Testis (tissue), 3 donors: ENCODE data around the gene OPHN1. TPM values are rescaled to one million over a fixed set of nuclear protein-coding genes. Genes with fewer than 3 reads are reported as not detected.

Experiments
- DNase-seq: peaks from one replicate; pipeline ENCODE4 v3.0.0-alpha.2; 2019
- H3K27ac ChIP-seq, 2 donors: fragments of 200-600 bp; sonication (generic); one replicate each; pipeline ENCODE4 v1.5.1; 2019
- H3K27me3 ChIP-seq: fragments of 200-600 bp; sonication (generic); one replicate; pipeline ENCODE4 v1.5.1; 2019
- H3K36me3 ChIP-seq: fragments of 200-600 bp; sonication (generic); one replicate; pipeline ENCODE4 v1.5.1; 2017; ENCODE audit warnings: low read depth; ENCODE audit errors: missing control alignments
- H3K4me1 ChIP-seq: fragments of 200-600 bp; sonication (generic); one replicate; pipeline ENCODE4 v1.5.1; 2019
- H3K4me3 ChIP-seq, 2 donors: fragments of 200-600 bp; sonication (generic); one replicate each; pipeline ENCODE4 v1.5.1; 2017 to 2019
- H3K9me3 ChIP-seq: fragments of 200-600 bp; sonication (generic); one replicate; pipeline ENCODE4 v1.5.1; 2017
- POLR2A ChIP-seq: fragments of 450-650 bp; IDR thresholded peaks from one replicate; pipeline ENCODE4 v1.6.1; 2017; ENCODE audit warnings: antibody characterized with exemption, mild to moderate bottlenecking, moderate library complexity
- WGBS, 2 donors: methylation state at CpG; one replicate each; pipeline ENCODE4 v1.1.5; 2018; 5-methylcytosine and 5-hydroxymethylcytosine counted together
- intact Hi-C: fragments of 100-400 bp; cut with DNase I; formaldehyde crosslinking; loops from one replicate; pipeline ENCODE4 v1.15.1; 2023; ENCODE audit warnings: low total_unique reads
- polyA plus RNA-seq: library from polyadenylated mRNA; stranded (reverse); fragments of 350-450 nt; fragmentation: Illumina TruSeq; extraction: RNeasy Lipid Tissue Mini Kit (QIAGEN cat#74804); gene quantifications from one replicate; pipeline ENCODE4 v1.2.3, GENCODE V29; 2014; ENCODE audit warnings: low read depth, low replicate concordance; ENCODE audit not compliant: insufficient read depth
- total RNA-seq, 2 donors: library from RNA; depleted of rRNA; stranded (reverse); fragments of >200 nt; gene quantifications; one replicate each; pipeline ENCODE4 v1.2.3, GENCODE V29; 2016
- TF ChIP-seq, protein P1 (sequence below), 3 experiments: fragments of 450-650 bp in 2 of 3; fragments of 200-600 bp in 1 of 3; sonication (generic) in 1 of 3; IDR thresholded peaks; one replicate each; pipeline ENCODE4 v1.5.1; 2016 to 2019; ENCODE audit warnings: antibody characterized with exemption in 3 of 3, mild to moderate bottlenecking in 2 of 3, moderate library complexity in 1 of 3

The OPHN1 gene
- total and polyA plus RNA-seq, 3 donors from 2014 or later: 2.3 to 5.7 (median 5.5) TPM

DNA sequence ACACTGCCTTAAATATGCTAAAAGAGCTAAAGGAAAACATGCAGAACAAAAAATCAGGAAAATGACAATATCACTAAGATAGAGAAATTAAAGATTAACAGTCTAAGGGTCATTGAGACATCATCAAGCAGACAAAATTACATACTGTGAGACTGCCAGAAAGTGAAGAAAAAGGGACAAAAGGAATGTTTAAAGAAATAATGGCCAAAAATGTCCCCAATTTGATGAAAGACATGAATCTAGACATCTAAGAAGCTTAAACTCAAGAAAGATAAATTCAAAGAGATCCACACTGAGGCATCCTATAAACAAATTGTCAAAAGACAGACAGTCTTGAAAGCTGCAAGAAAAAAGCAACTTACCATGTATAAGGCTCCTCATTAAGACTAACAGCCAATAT, 63.7 kb downstream of the OPHN1 start:
- H3K36me3 ChIP-seq: no peaks in the 10 kb centered on the region
- intact Hi-C loops: no loop called here
- no peaks in the 10 kb centered on the region for H3K4me1 ChIP-seq
- H3K27ac ChIP-seq: no peak overlapping the region
- TF ChIP-seq, protein P1, sequence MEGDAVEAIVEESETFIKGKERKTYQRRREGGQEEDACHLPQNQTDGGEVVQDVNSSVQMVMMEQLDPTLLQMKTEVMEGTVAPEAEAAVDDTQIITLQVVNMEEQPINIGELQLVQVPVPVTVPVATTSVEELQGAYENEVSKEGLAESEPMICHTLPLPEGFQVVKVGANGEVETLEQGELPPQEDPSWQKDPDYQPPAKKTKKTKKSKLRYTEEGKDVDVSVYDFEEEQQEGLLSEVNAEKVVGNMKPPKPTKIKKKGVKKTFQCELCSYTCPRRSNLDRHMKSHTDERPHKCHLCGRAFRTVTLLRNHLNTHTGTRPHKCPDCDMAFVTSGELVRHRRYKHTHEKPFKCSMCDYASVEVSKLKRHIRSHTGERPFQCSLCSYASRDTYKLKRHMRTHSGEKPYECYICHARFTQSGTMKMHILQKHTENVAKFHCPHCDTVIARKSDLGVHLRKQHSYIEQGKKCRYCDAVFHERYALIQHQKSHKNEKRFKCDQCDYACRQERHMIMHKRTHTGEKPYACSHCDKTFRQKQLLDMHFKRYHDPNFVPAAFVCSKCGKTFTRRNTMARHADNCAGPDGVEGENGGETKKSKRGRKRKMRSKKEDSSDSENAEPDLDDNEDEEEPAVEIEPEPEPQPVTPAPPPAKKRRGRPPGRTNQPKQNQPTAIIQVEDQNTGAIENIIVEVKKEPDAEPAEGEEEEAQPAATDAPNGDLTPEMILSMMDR (IDR thresholded peaks at IDR 0.05): no peak
- no peak for TF ChIP-seq POLR2A
- H3K9me3 ChIP-seq: no peaks in the 10 kb centered on the region
- no peak for DNase-seq
- no peak overlapping the region for H3K4me3 ChIP-seq
- no peaks in the 10 kb centered on the region for H3K27me3 ChIP-seq

DNA sequence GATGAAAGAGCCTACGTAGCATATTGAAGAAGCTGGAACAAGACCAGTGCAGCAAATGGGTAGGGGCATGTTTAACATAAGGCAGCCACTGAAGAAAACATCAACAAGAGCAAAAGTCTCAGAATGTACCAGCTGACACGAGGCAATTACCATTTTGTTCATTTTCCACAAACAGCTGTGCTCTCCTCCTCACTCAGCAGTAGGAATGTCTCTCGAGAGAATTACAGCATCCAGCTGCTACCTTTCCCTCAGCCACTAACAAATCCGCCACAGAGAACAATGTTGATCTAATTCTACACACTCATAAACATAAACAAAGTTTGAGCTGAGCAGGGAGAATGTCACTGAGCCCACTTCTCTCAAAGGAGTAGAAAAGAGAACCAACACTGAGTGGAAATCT, 68.0 kb downstream of the OPHN1 start:
- Histone ChIP-seq H3K27me3 (no peaks in the 10 kb centered on the region), H3K4me1 (no peaks in the 10 kb centered on the region), H3K9me3 (no peaks in the 10 kb centered on the region), H3K27ac (no peak overlapping the region), H3K4me3 (no peak overlapping the region), H3K36me3 (no peaks in the 10 kb centered on the region)
- intact Hi-C loops: no loop called here
- 54 to 74% methylated on average over 4 of the region's 4 CpGs for WGBS, 2 donors
- no peak for DNase-seq
- no peak for TF ChIP-seq POLR2A
- TF ChIP-seq, protein P1 (IDR thresholded peaks at IDR 0.05): no peak

DNA sequence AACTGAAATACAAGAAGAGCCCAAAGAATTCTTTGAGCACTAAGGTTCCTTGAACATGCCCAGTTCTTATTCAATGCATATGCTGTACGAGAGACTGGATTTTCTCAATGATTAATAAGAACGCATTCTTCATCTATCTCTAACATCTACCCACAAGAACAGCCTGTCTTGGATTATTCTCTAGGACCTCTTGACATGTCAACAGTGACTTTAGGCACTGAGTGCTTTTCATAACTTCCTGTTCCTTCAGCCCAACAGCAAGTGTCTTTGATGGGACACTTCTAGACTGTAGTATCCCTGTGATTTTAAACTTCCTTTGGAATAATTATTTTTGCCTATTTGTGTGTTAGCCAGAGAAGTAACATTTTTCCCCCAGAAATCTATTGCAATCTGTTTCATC, 69.3 kb downstream of the OPHN1 start:
- DNase-seq: no peak
- WGBS, 2 donors: 55 to 66% methylated on average over 2 of the region's 2 CpGs
- H3K27me3 ChIP-seq: no peaks in the 10 kb centered on the region

DNA sequence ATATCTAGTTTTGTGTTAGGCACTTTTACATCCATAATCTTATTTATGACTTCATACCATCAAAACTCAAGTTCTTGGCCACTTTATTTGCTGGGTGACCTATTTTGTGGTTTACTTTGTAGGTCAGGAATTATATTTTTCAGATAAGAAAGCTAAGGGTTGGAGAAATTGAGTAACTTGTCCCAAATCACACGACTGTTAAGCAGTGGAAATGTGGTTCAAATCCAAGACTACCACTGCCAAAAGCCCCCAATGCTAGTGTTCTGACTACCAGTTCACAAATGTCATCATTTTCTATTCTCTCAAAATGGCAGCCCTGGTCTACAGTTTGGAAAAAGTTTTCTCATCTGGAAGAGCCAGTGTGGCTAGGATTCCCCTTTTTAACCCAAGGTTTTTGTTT, 74.6 kb downstream of the OPHN1 start:
- Histone ChIP-seq H3K27me3 (no peaks in the 10 kb centered on the region), H3K4me1 (no peaks in the 10 kb centered on the region), H3K36me3 (no peaks in the 10 kb centered on the region), H3K27ac (no peak overlapping the region), H3K4me3 (no peak overlapping the region), H3K9me3 (no peaks in the 10 kb centered on the region)
- intact Hi-C loops: no loop called here
- no peak for DNase-seq
- WGBS, 2 donors: 73% methylated on average over 1 of the region's 1 CpG
- TF ChIP-seq, protein P1 (IDR thresholded peaks at IDR 0.05): no peak
- TF ChIP-seq POLR2A: no peak

More for the DNA sequence above, 69.3 kb downstream of the OPHN1 start:
- TF ChIP-seq POLR2A: no peak
- TF ChIP-seq, protein P1 (IDR thresholded peaks at IDR 0.05): no peak
- no peaks in the 10 kb centered on the region for H3K9me3 ChIP-seq
- no peak overlapping the region for H3K4me3 ChIP-seq
- H3K27ac ChIP-seq: no peak overlapping the region
- intact Hi-C loops: no loop called here
- no peaks in the 10 kb centered on the region for H3K36me3 ChIP-seq
- H3K4me1 ChIP-seq: no peaks in the 10 kb centered on the region

DNA sequence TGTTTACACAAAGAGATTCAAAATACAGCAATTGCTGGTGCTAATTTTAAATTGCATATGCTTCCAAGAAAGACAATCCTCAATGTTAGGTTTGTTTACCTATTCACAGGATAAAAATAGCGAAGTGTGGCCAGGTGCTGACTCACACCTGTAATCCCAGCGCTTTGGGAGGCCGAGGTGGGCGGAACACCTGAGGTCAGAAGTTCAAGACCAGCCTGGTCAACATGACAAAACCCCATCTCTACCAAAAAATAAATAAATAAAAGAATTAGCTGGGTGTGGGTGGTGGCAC, 77.7 kb downstream of the OPHN1 start:
- no peaks in the 10 kb centered on the region for H3K27me3 ChIP-seq
- 65 to 82% methylated on average over 4 of the region's 4 CpGs for WGBS, 2 donors
- TF ChIP-seq POLR2A: no peak
- TF ChIP-seq, protein P1 (IDR thresholded peaks at IDR 0.05): no peak

More for the DNA sequence above, 77.7 kb downstream of the OPHN1 start:
- Histone ChIP-seq H3K9me3 (no peaks in the 10 kb centered on the region), H3K4me3 (no peak overlapping the region), H3K36me3 (no peaks in the 10 kb centered on the region), H3K27ac (no peak overlapping the region), H3K4me1 (no peaks in the 10 kb centered on the region)
- DNase-seq: no peak
- intact Hi-C loops: no loop called here
